ENCODE data around the gene ICE1.

- TF ChIP-seq ETV6 (CRISPR knock-in tag; IDR thresholded peaks at IDR 0.05) = no peak
- no peak for TF ChIP-seq FOXP4 (CRISPR knock-in tag; IDR thresholded peaks at IDR 0.05)
- TF ChIP-seq, protein P1, sequence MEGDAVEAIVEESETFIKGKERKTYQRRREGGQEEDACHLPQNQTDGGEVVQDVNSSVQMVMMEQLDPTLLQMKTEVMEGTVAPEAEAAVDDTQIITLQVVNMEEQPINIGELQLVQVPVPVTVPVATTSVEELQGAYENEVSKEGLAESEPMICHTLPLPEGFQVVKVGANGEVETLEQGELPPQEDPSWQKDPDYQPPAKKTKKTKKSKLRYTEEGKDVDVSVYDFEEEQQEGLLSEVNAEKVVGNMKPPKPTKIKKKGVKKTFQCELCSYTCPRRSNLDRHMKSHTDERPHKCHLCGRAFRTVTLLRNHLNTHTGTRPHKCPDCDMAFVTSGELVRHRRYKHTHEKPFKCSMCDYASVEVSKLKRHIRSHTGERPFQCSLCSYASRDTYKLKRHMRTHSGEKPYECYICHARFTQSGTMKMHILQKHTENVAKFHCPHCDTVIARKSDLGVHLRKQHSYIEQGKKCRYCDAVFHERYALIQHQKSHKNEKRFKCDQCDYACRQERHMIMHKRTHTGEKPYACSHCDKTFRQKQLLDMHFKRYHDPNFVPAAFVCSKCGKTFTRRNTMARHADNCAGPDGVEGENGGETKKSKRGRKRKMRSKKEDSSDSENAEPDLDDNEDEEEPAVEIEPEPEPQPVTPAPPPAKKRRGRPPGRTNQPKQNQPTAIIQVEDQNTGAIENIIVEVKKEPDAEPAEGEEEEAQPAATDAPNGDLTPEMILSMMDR (IDR thresholded peaks at IDR 0.05) = no peak
- TF ChIP-seq ELF4 (CRISPR knock-in tag; IDR thresholded peaks at IDR 0.05; ENCODE audit: low read depth) = no peak
- TF ChIP-seq NFYB (CRISPR knock-in tag; conservative IDR thresholded peaks at IDR 0.05; ENCODE audit: low read depth) = no peak
Measured at GRCh38 chr5:5387192-5387591, 35.3 kb upstream of the ICE1 start.

Data from WTC11 (cell line).